Central memory CD4-positive, alpha-beta T cell (primary cell): Measurements from ENCODE around the gene NUP210L.
A peak's percentile ranks its signal among the peaks of the same experiment; 100 is the strongest.
"Not testable (repeated sequence)": the region's sequence is repeated elsewhere in the genome, so short reads cannot be mapped to it uniquely, and the experiment has no call there.

ENCODE experiments used
- DNase-seq: peaks from one replicate; pipeline ENCODE4 v3.0.0; 2022

Gene NUP210L

GRCh38 chr1:154167461-154167860, 12.6 kb upstream of the NUP210L start:
- DNase-seq, result no peak

DNA sequence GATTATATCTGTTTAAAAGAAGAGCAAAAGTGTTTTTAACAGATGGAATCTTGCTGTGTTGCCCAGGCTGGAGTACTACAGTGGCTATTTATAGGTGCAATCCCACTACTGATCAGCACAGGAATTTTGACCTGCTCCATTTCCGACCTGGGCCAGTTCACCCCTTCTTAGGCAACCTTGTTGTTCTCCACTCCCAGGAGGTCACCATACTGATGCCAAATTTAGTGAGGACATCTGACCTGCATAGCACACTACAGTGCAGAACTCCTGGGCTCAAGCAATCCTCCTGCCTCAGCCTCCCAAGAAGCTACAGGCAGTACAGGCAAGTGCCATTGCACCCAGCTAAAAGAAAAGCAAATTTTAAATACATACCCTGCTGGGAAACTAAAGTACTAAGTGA, 11.3 kb upstream of the NUP210L start:
- DNase-seq, result no peak

DNA sequence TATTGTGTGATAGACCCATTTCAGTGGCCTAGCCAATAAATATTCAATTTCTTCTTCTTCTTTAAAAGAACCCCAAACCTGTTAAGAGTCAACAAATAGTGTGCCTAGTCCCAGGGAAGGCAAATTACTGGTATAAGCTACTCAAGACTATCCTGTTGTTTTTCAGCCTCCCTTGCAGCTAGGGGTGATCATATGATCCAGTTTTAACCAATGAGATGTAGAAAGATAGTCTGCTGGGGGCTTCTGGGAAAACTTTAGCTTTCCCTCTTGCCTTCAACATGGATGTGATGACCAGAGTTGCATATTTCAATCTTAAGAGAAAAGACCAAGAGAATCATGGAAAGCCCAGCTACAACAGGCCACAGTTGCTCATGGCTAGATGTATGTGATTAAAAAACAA, 4.7 kb upstream of the NUP210L start:
- DNase-seq, result no peak

DNA sequence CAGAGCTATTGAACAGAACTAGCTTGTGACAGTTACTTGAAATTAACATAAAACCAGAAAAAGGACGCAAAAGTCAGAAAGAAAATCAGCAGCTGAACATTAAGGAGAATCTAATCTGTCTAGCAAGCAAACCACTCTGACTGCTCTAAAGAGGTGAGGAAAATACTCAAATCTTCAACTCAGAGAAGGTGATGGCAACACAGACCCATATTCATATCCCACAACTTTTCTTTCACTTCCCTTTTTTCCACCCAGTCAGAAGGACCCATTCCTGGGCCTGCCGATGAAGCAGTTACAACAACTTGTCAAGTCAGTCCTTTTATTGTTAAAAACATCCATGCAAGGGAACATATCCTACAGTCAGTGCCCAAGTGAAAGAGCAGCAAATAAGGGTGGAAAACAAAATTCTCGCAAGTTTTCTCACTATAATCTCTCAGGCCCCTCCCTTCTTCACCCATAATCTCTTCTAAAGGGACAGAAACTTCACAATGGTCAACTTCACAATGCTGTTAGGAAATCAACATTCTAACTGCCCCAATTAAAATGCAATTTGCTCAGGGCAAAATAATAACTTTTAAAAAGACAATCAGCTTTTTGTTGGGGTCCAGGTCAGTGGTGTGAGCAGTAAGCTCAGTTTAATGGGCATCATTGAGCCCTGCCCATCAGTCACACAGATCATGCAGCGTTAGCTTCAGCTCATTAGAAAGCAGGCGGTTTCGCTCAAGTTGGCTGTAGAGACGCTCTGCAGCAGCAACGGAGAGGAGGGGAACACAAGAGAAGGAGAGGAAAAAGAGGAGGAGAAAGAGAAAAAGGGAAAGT, 3.6 kb upstream of the NUP210L start:
- DNase-seq, result no peak

DNA sequence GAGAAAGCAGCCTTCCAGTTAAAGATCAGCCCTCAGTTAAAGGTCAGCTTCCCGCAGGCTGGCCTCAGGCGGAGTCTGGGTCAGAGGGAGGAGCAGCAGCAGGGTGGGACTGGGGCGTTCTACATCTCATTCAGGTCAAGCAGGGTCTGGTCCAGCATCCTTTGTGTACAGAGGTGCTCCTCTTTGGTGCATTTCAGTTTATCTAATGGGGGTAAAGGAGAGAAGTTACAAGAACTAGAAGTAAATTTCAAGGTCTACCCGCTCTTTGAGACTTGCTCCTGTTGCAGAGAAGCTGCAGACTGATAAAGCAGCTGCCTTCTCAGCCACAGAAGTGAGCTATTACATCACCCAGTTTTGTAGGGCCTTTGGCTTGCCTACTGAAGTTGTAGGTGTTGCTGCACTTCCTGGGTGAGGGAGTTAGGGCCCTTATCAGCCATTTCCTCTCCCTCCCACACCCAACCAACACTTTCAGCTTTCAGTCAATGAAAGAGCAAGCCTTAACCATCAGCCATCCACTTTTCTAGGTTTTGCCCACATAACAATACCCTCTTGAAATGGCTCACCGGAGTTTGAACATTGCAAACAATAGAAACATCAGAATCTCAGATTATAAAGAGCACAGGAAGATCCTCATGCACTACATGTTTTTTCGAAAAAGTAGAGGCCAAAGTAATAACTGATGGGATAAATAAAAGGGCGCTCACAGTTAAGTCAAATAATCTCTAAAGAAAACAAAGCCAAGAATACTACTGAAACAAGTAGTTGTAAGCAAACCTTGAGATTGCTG, 2.8 kb upstream of the NUP210L start:
- peak; percentile 85 for DNase-seq

GRCh38 chr1:154155251-154155650, 378 bp upstream of the NUP210L start:
- DNase-seq, result no peak

DNA sequence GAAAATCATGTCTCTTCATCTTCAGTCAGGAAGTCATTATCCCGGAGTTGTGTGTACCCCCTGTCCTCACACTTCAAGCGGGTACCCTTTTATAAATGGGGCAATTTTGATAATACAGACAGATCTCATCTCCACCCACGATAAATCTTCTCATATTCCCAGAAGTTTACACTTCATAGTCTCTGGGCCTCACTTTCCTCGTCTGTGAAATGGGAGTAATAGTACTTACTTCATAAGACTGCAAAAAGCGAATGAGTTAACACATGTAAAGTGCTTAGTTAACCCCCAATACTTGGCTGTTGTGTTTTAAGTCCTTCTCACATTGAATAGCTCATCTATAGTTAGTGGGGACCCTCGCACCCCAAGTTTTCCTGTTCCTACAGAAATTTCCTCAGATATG, 820 bp downstream of the NUP210L start:
- DNase-seq, result no peak

DNA sequence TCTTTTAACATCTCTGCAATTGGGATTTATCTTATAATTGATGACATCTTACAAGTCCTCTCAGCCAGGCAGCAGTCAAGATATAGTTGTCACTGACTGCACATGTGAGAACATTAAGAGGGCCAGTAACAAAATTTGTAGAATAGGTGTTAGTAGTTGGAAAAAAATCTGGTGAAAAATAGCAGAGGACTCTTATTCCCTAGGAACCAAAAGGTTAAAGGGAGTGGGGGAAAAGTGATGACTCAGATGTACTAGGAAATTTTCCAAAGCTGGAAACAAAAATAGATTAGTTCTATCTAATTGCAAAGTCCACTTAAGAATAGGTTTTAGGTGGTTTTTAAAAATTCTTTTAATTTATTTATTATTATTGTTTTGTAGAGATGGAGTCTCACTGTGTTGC, 3.6 kb downstream of the NUP210L start:
- no peak for DNase-seq

GRCh38 chr1:154148807-154149206, 6.1 kb downstream of the NUP210L start:
- no peak for DNase-seq

GRCh38 chr1:154147505-154147904, 7.4 kb downstream of the NUP210L start:
- not testable (repeated sequence) for DNase-seq

DNA sequence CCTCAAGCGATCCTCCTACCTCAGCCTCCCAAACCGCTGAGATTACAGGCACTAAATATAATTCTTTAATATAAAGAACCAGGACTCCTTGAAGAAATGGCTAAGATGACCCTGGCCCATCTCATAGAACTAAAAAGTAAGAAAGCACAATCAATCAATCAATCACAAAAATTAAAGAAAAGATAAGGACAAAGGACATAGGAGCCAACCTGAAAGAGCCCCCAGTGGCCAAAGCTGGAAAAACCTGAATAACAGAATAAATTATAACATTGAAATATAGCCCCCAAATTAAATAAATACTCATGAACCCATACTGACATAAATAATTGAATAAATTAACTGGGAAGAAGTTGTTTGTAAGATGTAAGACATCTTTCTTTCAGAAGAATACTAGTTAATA, 8.9 kb downstream of the NUP210L start:
- DNase-seq, result no peak

- DNase-seq, result no peak
Measured at GRCh38 chr1:154142358-154142757, 12.5 kb downstream of the NUP210L start.

- DNase-seq, result no peak
Measured at GRCh38 chr1:154141240-154141639, 13.6 kb downstream of the NUP210L start.

GRCh38 chr1:154137888-154138287, 17.0 kb downstream of the NUP210L start:
- DNase-seq, result no peak

- DNase-seq, result no peak
Measured at GRCh38 chr1:154133256-154133655, 21.6 kb downstream of the NUP210L start.

- no peak for DNase-seq
Measured at GRCh38 chr1:154129391-154129970, 25.4 kb downstream of the NUP210L start.

- DNase-seq, result not testable (repeated sequence)
Measured at GRCh38 chr1:154123205-154123604, 31.7 kb downstream of the NUP210L start.

DNA sequence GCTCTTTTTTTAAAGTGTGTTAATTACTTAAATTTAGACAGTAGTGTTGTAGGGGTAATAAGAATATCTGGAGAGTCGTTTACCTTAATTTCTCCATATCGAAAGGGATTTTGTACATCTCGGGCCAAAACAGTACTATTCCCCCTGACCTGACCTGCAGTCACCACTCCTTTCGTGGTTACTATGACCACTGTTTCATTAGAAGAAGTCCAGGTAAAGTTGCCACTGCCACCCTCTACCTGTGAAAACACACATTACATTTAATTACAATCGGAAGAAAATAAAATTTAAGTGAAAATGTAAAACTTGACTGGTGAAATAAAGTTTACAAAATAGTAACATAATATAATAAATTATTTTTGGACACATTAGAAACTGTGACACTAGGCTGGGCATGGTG, 37.2 kb downstream of the NUP210L start:
- DNase-seq, result no peak

DNA sequence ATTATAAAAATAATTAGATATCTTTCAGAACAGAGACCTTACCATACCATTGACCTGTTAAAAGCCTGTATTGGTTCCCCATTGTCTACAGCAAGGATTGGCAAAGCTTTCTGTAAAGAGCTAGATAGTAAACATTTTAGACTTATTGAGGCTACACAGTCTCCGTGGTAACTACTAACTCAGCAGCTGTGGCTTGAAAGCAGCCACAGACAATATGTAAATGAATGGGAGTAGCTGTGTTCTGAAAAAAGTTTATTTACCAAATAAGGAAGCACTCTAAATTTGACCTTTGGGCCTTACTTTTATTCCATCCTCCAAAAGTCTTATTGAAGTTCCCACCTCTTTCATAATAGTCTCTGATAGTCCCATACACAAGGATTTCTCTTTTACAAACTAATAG, 39.7 kb downstream of the NUP210L start:
- DNase-seq, result peak; percentile 1

DNA sequence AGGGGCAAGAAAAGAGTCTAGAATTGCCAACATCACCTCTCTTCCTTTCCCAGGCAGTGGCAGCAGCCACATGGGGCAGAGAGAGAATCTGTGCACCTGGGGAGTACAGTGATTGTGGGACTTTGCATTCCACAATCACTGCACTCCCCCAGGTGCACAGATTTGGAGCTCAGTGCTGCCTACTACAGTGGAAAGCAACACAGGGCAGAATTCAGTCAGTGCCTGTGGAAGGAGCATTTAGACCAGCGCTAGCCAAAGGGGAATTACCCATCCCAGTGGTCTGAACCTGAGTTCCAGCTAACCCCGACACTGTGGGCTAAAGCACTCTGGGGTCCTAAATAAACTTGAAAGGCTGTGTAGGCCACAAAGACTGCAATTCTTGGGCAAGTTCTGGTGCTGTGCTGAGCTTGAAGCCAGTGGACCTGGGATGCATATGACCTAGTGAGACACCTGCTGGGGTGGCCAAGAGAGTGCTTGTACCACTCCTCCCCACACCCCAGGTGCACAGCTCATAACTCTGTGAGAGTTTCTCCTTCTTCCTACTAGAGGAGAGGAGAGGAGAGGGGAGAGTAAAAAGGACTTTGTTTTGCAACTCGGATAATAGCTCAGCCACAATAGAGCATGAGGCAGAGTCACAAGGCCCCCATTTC, 50.3 kb downstream of the NUP210L start:
- no peak for DNase-seq

- not testable (repeated sequence) for DNase-seq
Measured at GRCh38 chr1:154100141-154100540, 54.7 kb downstream of the NUP210L start.

DNA sequence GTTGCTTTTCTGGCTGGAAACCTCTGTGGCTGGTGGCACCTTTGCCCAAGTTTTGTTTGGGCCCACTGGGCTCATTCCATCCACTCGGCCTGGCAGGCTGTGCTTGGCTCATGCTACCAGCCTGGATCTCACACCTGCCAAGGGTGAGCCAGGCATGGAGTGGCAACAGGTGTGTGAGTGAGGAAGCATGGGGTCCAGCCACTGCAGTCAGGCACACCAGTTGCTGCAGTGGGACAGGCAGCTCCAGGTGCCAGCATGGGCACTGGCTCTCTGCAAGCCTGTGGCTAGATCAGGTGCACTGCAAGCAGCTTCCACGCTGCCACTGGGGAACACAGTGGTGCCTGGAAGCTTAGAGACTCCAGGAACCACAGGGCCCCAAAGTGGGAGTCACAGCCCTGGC, 57.0 kb downstream of the NUP210L start:
- DNase-seq, result no peak

- no peak for DNase-seq
Measured at GRCh38 chr1:154095456-154096060, 59.3 kb downstream of the NUP210L start.
